Activated CD4-positive, alpha-beta memory T cell treated with anti-CD3 and anti-CD28 coated beads, Interleukin-2, amount 10 ng/mL, durations not matched to agents 7 days and 5 days (primary cell): Measurements from ENCODE around the gene BATF. TPM values are rescaled to one million over a fixed set of nuclear protein-coding genes. Genes with fewer than 3 reads are reported as not detected.

ENCODE experiments used
- CTCF ChIA-PET: fragments of 350-600 bp; sonication (Branson Sonifier 250); formaldehyde crosslinking; loops from one replicate; lab custom pipeline; 2021; ENCODE audit warnings: antibody characterized with exemption, inconsistent platforms; lab: Charles Lee
- POLR2A ChIA-PET: fragments of 350-600 bp; sonication (Branson Sonifier 250); formaldehyde crosslinking; loops from one replicate; lab custom pipeline; 2021; ENCODE audit warnings: antibody characterized with exemption; lab: Charles Lee
- DNase-seq: peaks from one replicate; pipeline ENCODE4 v3.0.0-alpha.2; 2020
- H3K27ac Mint-ChIP-seq: one replicate; pipeline ENCODE4 v1.8.0; 2021; ENCODE audit warnings: mild to moderate bottlenecking, mixed read lengths
- H3K27me3 Mint-ChIP-seq: one replicate; pipeline ENCODE4 v1.8.0; 2021; ENCODE audit warnings: mixed read lengths
- H3K36me3 Mint-ChIP-seq: one replicate; pipeline ENCODE4 v1.8.0; 2021; ENCODE audit warnings: low read depth, mixed read lengths
- H3K4me1 Mint-ChIP-seq: one replicate; pipeline ENCODE4 v1.8.0; 2021; ENCODE audit warnings: mixed read lengths
- H3K4me3 Mint-ChIP-seq: one replicate; pipeline ENCODE4 v1.8.0; 2021; ENCODE audit warnings: mild to moderate bottlenecking, mixed read lengths
- H3K9me3 Mint-ChIP-seq: one replicate; pipeline ENCODE4 v1.8.0; 2021; ENCODE audit warnings: mixed read lengths
- total RNA-seq, 2 experiments: library from RNA; stranded (reverse); gene quantifications; one replicate each; pipeline ENCODE4 v1.2.3, GENCODE V29; 2021

BATF gene
- total RNA-seq, 2 experiments from 2014 or later = 63.0 to 66.1 TPM

- no peaks in the 10 kb centered on the region for H3K27me3 Mint-ChIP-seq
- H3K36me3 Mint-ChIP-seq = peaks cover 16% of the 10 kb centered on the region
- H3K27ac Mint-ChIP-seq = no peak overlapping the region
- H3K9me3 Mint-ChIP-seq = peaks cover 23% of the 10 kb centered on the region
- DNase-seq = no peak
- ChIA-PET POLR2A (interaction anchor here (1.0 kb wide), 1 partner anchor 8 kb away, joined by 3 read pairs; no protein-coding TSS in a partner anchor), CTCF (interaction anchor here (0.7 to 1.4 kb wide), 3 partner anchors 12 to 198 kb away, joined by 3 to 4 read pairs (median 3); no protein-coding TSS in a partner anchor)
- H3K4me3 Mint-ChIP-seq = no peak overlapping the region
- H3K4me1 Mint-ChIP-seq = peaks cover 1% of the 10 kb centered on the region
Observed at GRCh38 chr14:75506930-75507329, 15.3 kb upstream of the BATF start.

- DNase-seq = no peak
- Mint-ChIP-seq H3K9me3 (peaks cover 28% of the 10 kb centered on the region), H3K36me3 (peaks cover 21% of the 10 kb centered on the region), H3K4me3 (no peak overlapping the region), H3K27ac (no peak overlapping the region), H3K27me3 (no peaks in the 10 kb centered on the region), H3K4me1 (peaks cover 21% of the 10 kb centered on the region)
- CTCF ChIA-PET = no interaction called here
- POLR2A ChIA-PET = no interaction called here
Observed at GRCh38 chr14:75510547-75510946, 11.7 kb upstream of the BATF start.

DNA sequence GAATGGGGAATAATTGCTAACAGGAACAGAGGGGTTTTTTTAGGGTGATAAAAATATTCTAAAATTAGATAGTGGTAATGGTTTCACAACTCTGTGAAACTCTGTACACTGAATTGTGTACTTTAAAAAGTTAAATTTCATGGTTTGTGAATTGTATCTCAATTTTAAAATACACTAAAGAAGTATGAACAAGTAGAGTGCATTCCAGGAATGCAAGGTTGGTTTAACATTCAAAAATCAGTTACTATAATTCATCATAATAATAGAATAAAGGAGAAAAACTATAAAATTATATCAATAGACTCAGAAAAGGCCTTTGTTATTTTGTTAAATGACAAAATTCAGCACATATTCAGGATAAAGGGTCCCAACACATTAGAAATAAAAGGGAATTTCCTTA lies 11.1 kb upstream of the BATF start:
- H3K4me1 Mint-ChIP-seq = peaks cover 27% of the 10 kb centered on the region
- H3K27me3 Mint-ChIP-seq = no peaks in the 10 kb centered on the region
- no peak for DNase-seq
- ChIA-PET CTCF (interaction anchor here (1.2 kb wide), 1 partner anchor 12 kb away, joined by 3 read pairs; no protein-coding TSS in a partner anchor), POLR2A (interaction anchor here (1.1 kb wide), 1 partner anchor 11 kb away, joined by 3 read pairs; the partner anchor contains the start of gene BATF)
- no peak overlapping the region for H3K27ac Mint-ChIP-seq
- peaks cover 28% of the 10 kb centered on the region for H3K9me3 Mint-ChIP-seq
- peaks cover 21% of the 10 kb centered on the region for H3K36me3 Mint-ChIP-seq
- no peak overlapping the region for H3K4me3 Mint-ChIP-seq

GRCh38 chr14:75513911-75514672 lies 8.2 kb upstream of the BATF start:
- DNase-seq = no peak
- CTCF ChIA-PET = interaction anchor here (0.6 to 1.8 kb wide), 6 partner anchors 10 to 1631 kb away, joined by 3 to 5 read pairs (median 4); no protein-coding TSS in a partner anchor
- peak overlapping the region; percentile 41 for H3K4me3 Mint-ChIP-seq
- H3K9me3 Mint-ChIP-seq = peaks cover 23% of the 10 kb centered on the region
- H3K4me1 Mint-ChIP-seq = peaks cover 43% of the 10 kb centered on the region
- H3K27ac Mint-ChIP-seq = peak overlapping the region; percentile 65
- POLR2A ChIA-PET = interaction anchor here (0.6 to 2.7 kb wide), 15 partner anchors 7 to 53 kb away, joined by 3 to 18 read pairs (median 4); partner anchors contain the start of gene BATF
- H3K36me3 Mint-ChIP-seq = peaks cover 21% of the 10 kb centered on the region
- no peaks in the 10 kb centered on the region for H3K27me3 Mint-ChIP-seq

DNA sequence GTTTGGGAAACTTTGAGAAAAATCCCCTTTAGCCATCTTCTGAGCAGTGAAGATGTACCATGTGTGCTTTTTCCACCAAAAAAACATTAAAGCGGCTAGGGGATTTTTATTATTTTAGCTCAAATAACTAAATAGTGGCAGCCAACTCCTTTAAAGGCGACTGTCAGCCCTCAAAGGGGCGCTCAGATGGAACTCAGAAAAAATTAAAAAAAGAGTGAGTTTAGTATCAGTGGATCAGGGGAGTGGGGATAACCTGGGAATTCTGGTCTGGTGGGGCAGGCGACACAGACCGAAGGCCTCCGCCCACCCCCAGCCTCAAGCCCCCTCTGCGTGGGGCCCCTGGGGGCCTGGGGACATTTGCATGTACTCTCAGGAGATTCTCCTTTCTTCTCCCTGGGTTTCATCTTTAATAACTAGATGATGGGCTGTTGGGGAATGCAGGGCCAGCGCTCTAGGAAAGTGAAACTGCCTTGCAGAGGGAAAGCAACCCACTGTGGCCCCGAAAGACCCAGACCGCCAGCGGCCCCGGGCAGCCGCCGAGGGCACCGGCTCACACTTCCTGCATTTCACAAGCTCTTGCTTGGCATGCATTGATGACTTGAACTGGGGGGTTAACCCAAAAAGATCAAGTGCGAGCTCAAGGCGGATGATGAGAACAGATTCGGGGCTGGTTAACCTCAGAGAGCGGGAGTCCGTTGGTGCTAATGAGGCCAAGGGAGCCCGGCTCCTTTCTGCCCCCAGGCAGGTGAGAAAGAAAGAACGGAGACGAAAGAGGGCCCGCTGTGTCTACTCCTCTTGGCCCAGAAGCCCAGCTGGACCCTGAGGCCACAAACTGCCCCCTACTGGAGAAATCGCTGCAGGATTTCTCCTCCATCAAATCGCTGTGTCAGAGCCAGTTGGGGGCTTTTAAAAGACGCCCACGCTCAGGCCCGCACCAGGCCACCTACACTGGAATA lies 7.3 kb upstream of the BATF start:
- peaks cover 18% of the 10 kb centered on the region for H3K36me3 Mint-ChIP-seq
- peaks cover 21% of the 10 kb centered on the region for H3K9me3 Mint-ChIP-seq
- POLR2A ChIA-PET = interaction anchor here (0.5 to 2.7 kb wide), 20 partner anchors 8 to 655 kb away, joined by 3 to 18 read pairs (median 4); no protein-coding TSS in a partner anchor
- peak overlapping the region; percentile 59 for H3K4me3 Mint-ChIP-seq
- peak overlapping the region; percentile 85 for H3K27ac Mint-ChIP-seq
- CTCF ChIA-PET = interaction anchor here (0.6 to 3.0 kb wide), 12 partner anchors 9 to 1632 kb away, joined by 3 to 20 read pairs (median 4); no protein-coding TSS in a partner anchor
- peaks cover 45% of the 10 kb centered on the region for H3K4me1 Mint-ChIP-seq
- no peaks in the 10 kb centered on the region for H3K27me3 Mint-ChIP-seq
- peak; percentile 70 for DNase-seq

DNA sequence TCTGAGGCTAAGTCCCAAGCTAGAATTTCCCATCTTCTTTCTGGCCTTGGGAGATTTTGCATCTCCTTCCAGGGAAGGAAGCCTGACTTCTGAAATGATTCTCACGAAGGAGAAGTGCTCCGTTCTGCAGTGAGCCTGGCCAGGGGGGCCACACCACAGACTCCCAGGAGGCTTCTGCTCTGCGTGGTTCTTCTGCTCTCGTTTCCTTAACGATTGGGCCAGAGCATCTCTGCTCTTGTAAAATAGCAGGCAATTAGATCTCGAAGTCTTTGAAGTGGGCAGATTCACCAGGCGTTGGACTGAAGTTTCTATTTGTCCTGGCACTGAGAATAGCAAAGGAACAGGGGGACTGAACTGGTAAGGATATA lies 6.7 kb upstream of the BATF start:
- H3K9me3 Mint-ChIP-seq = peaks cover 15% of the 10 kb centered on the region
- H3K4me3 Mint-ChIP-seq = peak overlapping the region; percentile 59
- peak overlapping the region; percentile 85 for H3K27ac Mint-ChIP-seq
- ChIA-PET POLR2A (interaction anchor here (0.5 to 2.7 kb wide), 13 partner anchors 8 to 655 kb away, joined by 3 to 18 read pairs (median 4); no protein-coding TSS in a partner anchor), CTCF (interaction anchor here (0.7 to 4.2 kb wide), 9 partner anchors 10 to 62 kb away, joined by 3 to 22 read pairs (median 5); no protein-coding TSS in a partner anchor)
- DNase-seq = no peak
- H3K4me1 Mint-ChIP-seq = peaks cover 51% of the 10 kb centered on the region
- H3K27me3 Mint-ChIP-seq = no peaks in the 10 kb centered on the region
- peaks cover 14% of the 10 kb centered on the region for H3K36me3 Mint-ChIP-seq

DNA sequence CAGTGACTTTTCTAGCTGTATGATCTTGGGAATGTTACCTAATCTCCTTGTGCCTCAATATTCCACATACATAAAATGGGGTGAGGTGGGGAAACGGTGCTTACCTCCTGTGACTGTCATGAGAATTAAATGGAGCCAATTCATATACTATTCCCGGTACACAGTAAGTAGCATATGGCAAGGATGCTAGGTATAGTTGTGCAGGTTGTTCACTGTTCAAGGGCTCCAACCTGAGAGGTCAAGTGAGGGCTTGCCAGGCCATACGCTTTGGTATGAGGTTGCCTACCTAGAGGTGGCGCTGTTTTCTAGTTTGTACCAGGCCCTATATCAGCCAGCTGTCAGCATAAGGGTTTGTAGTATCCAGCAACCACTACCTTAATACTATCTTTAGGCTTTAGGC lies 3.6 kb upstream of the BATF start:
- DNase-seq = peak; percentile 65
- peaks cover 13% of the 10 kb centered on the region for H3K36me3 Mint-ChIP-seq
- no peaks in the 10 kb centered on the region for H3K27me3 Mint-ChIP-seq
- peaks cover 64% of the 10 kb centered on the region for H3K4me1 Mint-ChIP-seq
- H3K4me3 Mint-ChIP-seq = no peak overlapping the region
- H3K9me3 Mint-ChIP-seq = no peaks in the 10 kb centered on the region
- POLR2A ChIA-PET = interaction anchor here (1.2 to 2.4 kb wide), 3 partner anchors 15 to 31 kb away, joined by 3 to 8 read pairs (median 5); no protein-coding TSS in a partner anchor
- CTCF ChIA-PET = interaction anchor here (0.7 to 5.8 kb wide), 18 partner anchors 10 to 223 kb away, joined by 3 to 30 read pairs (median 3); no protein-coding TSS in a partner anchor
- H3K27ac Mint-ChIP-seq = no peak overlapping the region

DNA sequence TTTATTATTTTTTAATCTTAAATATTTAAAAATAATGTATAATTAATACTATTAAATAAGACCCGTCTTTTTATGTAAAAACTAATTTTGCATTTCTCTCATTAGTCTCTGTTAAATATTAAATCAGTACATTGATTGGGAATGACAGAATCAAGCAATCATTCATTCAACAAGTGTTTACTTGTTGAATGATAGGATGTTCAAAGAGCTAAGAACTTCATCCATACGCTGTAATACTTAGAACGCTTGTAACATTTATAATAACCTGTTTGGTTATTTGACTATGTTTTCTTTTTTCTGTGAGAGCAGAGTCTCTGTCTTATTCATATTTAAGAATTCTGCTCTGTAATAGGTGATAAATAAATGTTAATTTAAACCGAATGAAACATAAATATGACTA lies 2.9 kb upstream of the BATF start:
- H3K27me3 Mint-ChIP-seq = no peaks in the 10 kb centered on the region
- no peaks in the 10 kb centered on the region for H3K9me3 Mint-ChIP-seq
- H3K4me3 Mint-ChIP-seq = no peak overlapping the region
- H3K36me3 Mint-ChIP-seq = peaks cover 20% of the 10 kb centered on the region
- ChIA-PET CTCF (interaction anchor here (0.6 to 5.8 kb wide), 16 partner anchors 9 to 259 kb away, joined by 3 to 30 read pairs (median 4); no protein-coding TSS in a partner anchor), POLR2A (interaction anchor here (1.2 to 2.4 kb wide), 3 partner anchors 14 to 32 kb away, joined by 3 to 8 read pairs (median 5); no protein-coding TSS in a partner anchor)
- no peak overlapping the region for H3K27ac Mint-ChIP-seq
- DNase-seq = no peak
- H3K4me1 Mint-ChIP-seq = peaks cover 64% of the 10 kb centered on the region

- ChIA-PET CTCF (interaction anchor here (0.6 to 5.8 kb wide), 15 partner anchors 9 to 259 kb away, joined by 3 to 42 read pairs (median 9); no protein-coding TSS in a partner anchor), POLR2A (interaction anchor here (0.7 to 12.2 kb wide), 6 partner anchors 14 to 33 kb away, joined by 3 to 172 read pairs (median 11); no protein-coding TSS in a partner anchor)
- Mint-ChIP-seq H3K36me3 (peaks cover 27% of the 10 kb centered on the region), H3K4me1 (peaks cover 65% of the 10 kb centered on the region), H3K4me3 (no peak overlapping the region), H3K9me3 (no peaks in the 10 kb centered on the region), H3K27ac (peak overlapping the region; percentile 94), H3K27me3 (no peaks in the 10 kb centered on the region)
- no peak for DNase-seq
Observed at GRCh38 chr14:75519826-75520728, 2.2 kb upstream of the BATF start.

GRCh38 chr14:75520852-75521251 lies 1.4 kb upstream of the BATF start:
- H3K4me3 Mint-ChIP-seq = peak overlapping the region; percentile 8
- H3K9me3 Mint-ChIP-seq = no peaks in the 10 kb centered on the region
- ChIA-PET POLR2A (interaction anchor here (0.7 to 12.2 kb wide), 14 partner anchors 8 to 393 kb away, joined by 3 to 172 read pairs (median 6); partner anchors contain the start of gene FLVCR2), CTCF (interaction anchor here (1.6 to 5.8 kb wide), 5 partner anchors 28 to 57 kb away, joined by 4 to 42 read pairs (median 14); no protein-coding TSS in a partner anchor)
- peaks cover 35% of the 10 kb centered on the region for H3K36me3 Mint-ChIP-seq
- DNase-seq = no peak
- H3K27ac Mint-ChIP-seq = peak overlapping the region; percentile 94
- H3K27me3 Mint-ChIP-seq = no peaks in the 10 kb centered on the region
- peaks cover 66% of the 10 kb centered on the region for H3K4me1 Mint-ChIP-seq
